SK-N-SH (cell line): Measurements from ENCODE around the gene MAP2K7. TPM values are rescaled to one million over a fixed set of nuclear protein-coding genes. Genes with fewer than 3 reads are reported as not detected.

Source experiments
- CTCF ChIA-PET: fragments of 300-600, 350-600 bp; formaldehyde crosslinking; extraction: SDS; loops from one replicate; lab custom pipeline; 2021; lab: Yijun Ruan, JAX
- POLR2A ChIA-PET: fragments of 350-600 bp; sonication (Branson Sonifier 250); formaldehyde crosslinking; extraction: SDS; loops from one replicate; lab custom pipeline; 2020; ENCODE audit warnings: antibody characterized with exemption, inconsistent platforms; lab: Yijun Ruan, JAX
- DNase-seq: peaks from one replicate; pipeline ENCODE4 v3.0.0; 2012
- H2AFZ ChIP-seq: fragments of 200-600 bp; sonication (generic); 2 replicates; pipeline ENCODE4 v1.8.1; 2016; ENCODE audit warnings: antibody characterized with exemption, mild to moderate bottlenecking, low read depth
- H3F3A ChIP-seq: fragments of 200-600 bp; sonication (generic); replicated peaks from 2 replicates; pipeline ENCODE3; 2016; ENCODE audit warnings: antibody characterized with exemption, mild to moderate bottlenecking; ENCODE audit not compliant: insufficient read depth
- H3K27ac ChIP-seq, 2 experiments: fragments of 200-500 bp in 1 of 2; fragments of 200-600 bp in 1 of 2; sonication (Bioruptor generic) in 1 of 2; sonication (generic), shearing (Covaris generic) in 1 of 2; 2 replicates each; pipeline versions ENCODE4 v1.5.1 to v1.6.1; 2014 to 2016; ENCODE audit warnings: low read depth in 2 of 2, inconsistent platforms in 1 of 2, low read length in 1 of 2, mild to moderate bottlenecking in 1 of 2, mixed read lengths in 1 of 2
- H3K27me3 ChIP-seq: fragments of 200-600 bp; sonication (generic), shearing (Covaris generic); 2 replicates; pipeline ENCODE4 v1.6.1; 2016; ENCODE audit warnings: mixed run types; ENCODE audit not compliant: insufficient read depth
- H3K36me3 ChIP-seq, 2 experiments: fragments of 200-500 bp in 1 of 2; fragments of 200-600 bp in 1 of 2; sonication (Bioruptor generic) in 1 of 2; sonication (generic) in 1 of 2; replicated peaks in 1 of 2; 2 replicates each; pipeline versions ENCODE3 to v1.5.1; 2014 to 2016; ENCODE audit warnings: low read length in 1 of 2, mild to moderate bottlenecking in 1 of 2; ENCODE audit not compliant: insufficient read depth in 2 of 2, control insufficient read depth in 1 of 2
- H3K4me1 ChIP-seq, 2 experiments: fragments of 200-500 bp in 1 of 2; fragments of 200-600 bp in 1 of 2; sonication (Bioruptor generic) in 1 of 2; sonication (generic), shearing (Covaris generic) in 1 of 2; 2 replicates each; pipeline versions ENCODE4 v1.5.1 to v1.6.1; 2014 to 2016; ENCODE audit warnings: low read depth in 1 of 2, low read length in 1 of 2, mixed run types in 1 of 2; ENCODE audit not compliant: insufficient read depth in 2 of 2, control insufficient read depth in 1 of 2
- H3K4me2 ChIP-seq: fragments of 200-600 bp; sonication (generic), shearing (Covaris generic); 2 replicates; pipeline ENCODE4 v1.6.1; 2017; ENCODE audit warnings: mixed run types
- H3K4me3 ChIP-seq, 2 experiments: fragments of 200-500 bp in 1 of 2; fragments of 200-600 bp in 1 of 2; sonication (Bioruptor generic) in 1 of 2; sonication (generic), shearing (Covaris generic) in 1 of 2; 2 replicates each; pipeline versions ENCODE4 v1.5.1 to v1.8.1; 2014 to 2016; ENCODE audit warnings: low read depth in 2 of 2, inconsistent platforms in 1 of 2, low read length in 1 of 2, mild to moderate bottlenecking in 1 of 2, mixed read lengths in 1 of 2, moderate library complexity in 1 of 2
- H3K79me2 ChIP-seq: fragments of 200-600 bp; sonication (generic); 2 replicates; pipeline ENCODE4 v1.8.1; 2017; ENCODE audit warnings: mild to moderate bottlenecking; ENCODE audit not compliant: insufficient read depth
- H3K9ac ChIP-seq: fragments of 200-600 bp; sonication (generic); 2 replicates; pipeline ENCODE4 v1.6.1; 2017; ENCODE audit warnings: mixed run types
- H3K9me2 ChIP-seq: fragments of 200-600 bp; sonication (generic); 2 replicates; pipeline ENCODE4 v1.6.1; 2017; ENCODE audit warnings: mixed run types
- H3K9me3 ChIP-seq: fragments of 200-600 bp; sonication (generic); 2 replicates; pipeline ENCODE4 v1.6.1; 2017; ENCODE audit warnings: mixed run types, mild to moderate bottlenecking, moderate library complexity
- H4K20me1 ChIP-seq: fragments of 200-600 bp; sonication (generic); 2 replicates; pipeline ENCODE4 v1.6.1; 2017; ENCODE audit warnings: mild to moderate bottlenecking, mixed run types; ENCODE audit not compliant: insufficient read depth
- ELF1 ChIP-seq: IDR thresholded peaks from 2 replicates; pipeline ENCODE4 v1.4.0; 2012
- EP300 ChIP-seq, 2 experiments: IDR thresholded peaks; 2 replicates each; pipeline versions ENCODE4 v1.4.0 to v1.6.1; 2012; ENCODE audit warnings: borderline replicate concordance in 1 of 2, low read depth in 1 of 2, low read length in 1 of 2
- FOSL2 ChIP-seq: IDR thresholded peaks from 2 replicates; pipeline ENCODE4 v1.4.0; 2012; ENCODE audit warnings: low read depth, mild to moderate bottlenecking, moderate library complexity, borderline replicate concordance
- FOXM1 ChIP-seq: IDR thresholded peaks from 2 replicates; pipeline ENCODE4 v1.4.0; 2012; ENCODE audit warnings: low read depth, mild to moderate bottlenecking
- GABPA ChIP-seq: IDR thresholded peaks from 2 replicates; pipeline ENCODE4 v1.4.0; 2012; ENCODE audit warnings: low read depth, mild to moderate bottlenecking
- GATA2 ChIP-seq: sonication (generic); formaldehyde crosslinking; IDR thresholded peaks from 2 replicates; pipeline ENCODE4 v1.5.0; 2020; ENCODE audit warnings: mild to moderate bottlenecking, missing genetic modification reagents
- NRF1 ChIP-seq: IDR thresholded peaks from 2 replicates; pipeline ENCODE4 v1.6.1; 2012; ENCODE audit warnings: low read depth, mild to moderate bottlenecking, low read length
- RAD21 ChIP-seq: IDR thresholded peaks from 2 replicates; pipeline ENCODE4 v1.6.1; 2012; ENCODE audit warnings: mild to moderate bottlenecking, low read length
- SMC3 ChIP-seq: IDR thresholded peaks from 2 replicates; pipeline ENCODE4 v1.6.1; 2012; ENCODE audit warnings: low read depth, low read length, improper control_type of control experiment
- TAF1 ChIP-seq: IDR thresholded peaks from 2 replicates; pipeline ENCODE4 v1.6.1; 2012; ENCODE audit warnings: low read depth, mild to moderate bottlenecking, low read length, moderate library complexity, borderline replicate concordance
- TEAD4 ChIP-seq: IDR thresholded peaks from 2 replicates; pipeline ENCODE4 v1.4.0; 2012; ENCODE audit warnings: mild to moderate bottlenecking, borderline replicate concordance; ENCODE audit not compliant: insufficient read depth
- YY1 ChIP-seq: IDR thresholded peaks from 2 replicates; pipeline ENCODE4 v1.4.0; 2012; ENCODE audit warnings: low read depth, mild to moderate bottlenecking
- WGBS: methylation state at CpG from one replicate; pipeline ENCODE4 v1.1.6; 2017; ENCODE audit warnings: low lambda C conversion rate; 5-methylcytosine and 5-hydroxymethylcytosine counted together
- polyA plus RNA-seq, 3 experiments: library from polyadenylated mRNA; depleted of rRNA; stranded (reverse); fragments of >200 nt; gene quantifications; 2 replicates each; pipeline ENCODE4 v1.2.3, GENCODE V29; 2012
- TF ChIP-seq, protein P1 (sequence below): fragments of 200-600 bp; sonication (generic); IDR thresholded peaks from 2 replicates; pipeline ENCODE4 v1.6.1; 2017; ENCODE audit warnings: antibody characterized with exemption, mild to moderate bottlenecking, moderate library complexity
- TF ChIP-seq, protein P2 (sequence below): IDR thresholded peaks from 2 replicates; pipeline ENCODE4 v1.4.0; 2012; ENCODE audit warnings: low read depth
- TF ChIP-seq, protein P3 (sequence below): IDR thresholded peaks from 2 replicates; pipeline ENCODE4 v1.4.0; 2012; ENCODE audit warnings: low read depth, borderline replicate concordance
- TF ChIP-seq, protein P4 (sequence below): IDR thresholded peaks from 2 replicates; pipeline ENCODE4 v1.6.1; 2012; ENCODE audit warnings: mild to moderate bottlenecking, low read depth, low read length, moderate library complexity

MAP2K7 gene
- polyA plus RNA-seq, 1 of the 3 experiments (the other 2 are of a cell fraction), result 13.0 TPM

DNA sequence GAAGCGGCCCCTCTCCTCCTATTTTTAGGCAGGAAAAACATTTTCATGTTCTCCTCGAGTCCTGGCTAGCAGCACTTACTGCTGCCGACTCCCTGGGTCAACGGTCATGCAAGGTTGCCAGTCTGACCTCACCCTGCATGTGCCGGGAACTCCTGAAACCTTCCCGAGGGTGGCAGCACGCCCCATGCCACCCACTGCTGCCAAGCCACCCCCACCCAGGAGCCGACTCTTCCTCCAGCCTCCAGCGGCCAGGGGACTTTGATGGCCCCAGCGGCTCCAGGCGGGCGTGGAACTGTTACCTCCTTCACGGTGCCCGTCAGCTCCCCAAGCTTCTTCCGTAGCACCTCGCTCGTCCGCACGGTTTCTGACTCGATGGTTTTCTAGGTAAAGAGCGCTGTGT, 31.1 kb downstream of the MAP2K7 start:
- Histone ChIP-seq H3K36me3 (peaks cover 47% of the 10 kb centered on the region in 2 experiments), H3F3A (peaks cover 14% of the 10 kb centered on the region), H3K9ac (no peak overlapping the region), H3K9me3 (no peaks in the 10 kb centered on the region), H4K20me1 (no peaks in the 10 kb centered on the region), H3K27me3 (no peaks in the 10 kb centered on the region), H3K4me3 (no peak overlapping the region), H3K4me2 (no peak overlapping the region), H3K4me1 (peaks cover 0 to 9% of the 10 kb centered on the region in 2 experiments; a peak in 2 of 4 replicates), H3K27ac (no peak overlapping the region), H3K79me2 (0 out of 2 replicates have a peak, but pooled peaks cover 10% of the 10 kb centered on the region), H3K9me2 (no peaks in the 10 kb centered on the region), H2AFZ (no peak overlapping the region)
- no peak for DNase-seq
- 92% methylated on average over 16 of the region's 21 CpGs for whole genome bisulfite sequencing
- TF ChIP-seq FOXM1 (no peak), FOSL2 (no peak), EP300 (IDR thresholded peaks at IDR 0.05; ENCODE audit: borderline replicate concordance in 1 of 2, low read depth in 1 of 2, low read length in 1 of 2) (no peak), ELF1 (no peak), TAF1 (no peak), YY1 (no peak), GATA2 (no peak), SMC3 (no peak), RAD21 (no peak), GABPA (no peak), NRF1 (no peak), TEAD4 (no peak)
- TF ChIP-seq, protein P1, sequence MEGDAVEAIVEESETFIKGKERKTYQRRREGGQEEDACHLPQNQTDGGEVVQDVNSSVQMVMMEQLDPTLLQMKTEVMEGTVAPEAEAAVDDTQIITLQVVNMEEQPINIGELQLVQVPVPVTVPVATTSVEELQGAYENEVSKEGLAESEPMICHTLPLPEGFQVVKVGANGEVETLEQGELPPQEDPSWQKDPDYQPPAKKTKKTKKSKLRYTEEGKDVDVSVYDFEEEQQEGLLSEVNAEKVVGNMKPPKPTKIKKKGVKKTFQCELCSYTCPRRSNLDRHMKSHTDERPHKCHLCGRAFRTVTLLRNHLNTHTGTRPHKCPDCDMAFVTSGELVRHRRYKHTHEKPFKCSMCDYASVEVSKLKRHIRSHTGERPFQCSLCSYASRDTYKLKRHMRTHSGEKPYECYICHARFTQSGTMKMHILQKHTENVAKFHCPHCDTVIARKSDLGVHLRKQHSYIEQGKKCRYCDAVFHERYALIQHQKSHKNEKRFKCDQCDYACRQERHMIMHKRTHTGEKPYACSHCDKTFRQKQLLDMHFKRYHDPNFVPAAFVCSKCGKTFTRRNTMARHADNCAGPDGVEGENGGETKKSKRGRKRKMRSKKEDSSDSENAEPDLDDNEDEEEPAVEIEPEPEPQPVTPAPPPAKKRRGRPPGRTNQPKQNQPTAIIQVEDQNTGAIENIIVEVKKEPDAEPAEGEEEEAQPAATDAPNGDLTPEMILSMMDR, result no peak
- TF ChIP-seq, protein P2, sequence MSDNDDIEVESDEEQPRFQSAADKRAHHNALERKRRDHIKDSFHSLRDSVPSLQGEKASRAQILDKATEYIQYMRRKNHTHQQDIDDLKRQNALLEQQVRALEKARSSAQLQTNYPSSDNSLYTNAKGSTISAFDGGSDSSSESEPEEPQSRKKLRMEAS, result no peak
- TF ChIP-seq, protein P3, sequence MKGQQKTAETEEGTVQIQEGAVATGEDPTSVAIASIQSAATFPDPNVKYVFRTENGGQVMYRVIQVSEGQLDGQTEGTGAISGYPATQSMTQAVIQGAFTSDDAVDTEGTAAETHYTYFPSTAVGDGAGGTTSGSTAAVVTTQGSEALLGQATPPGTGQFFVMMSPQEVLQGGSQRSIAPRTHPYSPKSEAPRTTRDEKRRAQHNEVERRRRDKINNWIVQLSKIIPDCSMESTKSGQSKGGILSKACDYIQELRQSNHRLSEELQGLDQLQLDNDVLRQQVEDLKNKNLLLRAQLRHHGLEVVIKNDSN, result no peak
- TF ChIP-seq, protein P4, sequence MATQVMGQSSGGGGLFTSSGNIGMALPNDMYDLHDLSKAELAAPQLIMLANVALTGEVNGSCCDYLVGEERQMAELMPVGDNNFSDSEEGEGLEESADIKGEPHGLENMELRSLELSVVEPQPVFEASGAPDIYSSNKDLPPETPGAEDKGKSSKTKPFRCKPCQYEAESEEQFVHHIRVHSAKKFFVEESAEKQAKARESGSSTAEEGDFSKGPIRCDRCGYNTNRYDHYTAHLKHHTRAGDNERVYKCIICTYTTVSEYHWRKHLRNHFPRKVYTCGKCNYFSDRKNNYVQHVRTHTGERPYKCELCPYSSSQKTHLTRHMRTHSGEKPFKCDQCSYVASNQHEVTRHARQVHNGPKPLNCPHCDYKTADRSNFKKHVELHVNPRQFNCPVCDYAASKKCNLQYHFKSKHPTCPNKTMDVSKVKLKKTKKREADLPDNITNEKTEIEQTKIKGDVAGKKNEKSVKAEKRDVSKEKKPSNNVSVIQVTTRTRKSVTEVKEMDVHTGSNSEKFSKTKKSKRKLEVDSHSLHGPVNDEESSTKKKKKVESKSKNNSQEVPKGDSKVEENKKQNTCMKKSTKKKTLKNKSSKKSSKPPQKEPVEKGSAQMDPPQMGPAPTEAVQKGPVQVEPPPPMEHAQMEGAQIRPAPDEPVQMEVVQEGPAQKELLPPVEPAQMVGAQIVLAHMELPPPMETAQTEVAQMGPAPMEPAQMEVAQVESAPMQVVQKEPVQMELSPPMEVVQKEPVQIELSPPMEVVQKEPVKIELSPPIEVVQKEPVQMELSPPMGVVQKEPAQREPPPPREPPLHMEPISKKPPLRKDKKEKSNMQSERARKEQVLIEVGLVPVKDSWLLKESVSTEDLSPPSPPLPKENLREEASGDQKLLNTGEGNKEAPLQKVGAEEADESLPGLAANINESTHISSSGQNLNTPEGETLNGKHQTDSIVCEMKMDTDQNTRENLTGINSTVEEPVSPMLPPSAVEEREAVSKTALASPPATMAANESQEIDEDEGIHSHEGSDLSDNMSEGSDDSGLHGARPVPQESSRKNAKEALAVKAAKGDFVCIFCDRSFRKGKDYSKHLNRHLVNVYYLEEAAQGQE, result no peak
- CTCF ChIA-PET, result no interaction called here
- POLR2A ChIA-PET, result no interaction called here
